Smooth muscle cell (in vitro differentiated cells): ENCODE data around the gene PRSS1. TPM values are rescaled to one million over a fixed set of nuclear protein-coding genes. Genes with fewer than 3 reads are reported as not detected.
"Not testable (repeated sequence)": the region's sequence is repeated elsewhere in the genome, so short reads cannot be mapped to it uniquely, and the experiment has no call there.

Experiments used
- DNase-seq: peaks from one replicate; lab custom pipeline; 2025; ENCODE audit not compliant: unreplicated experiment; lab: John Stamatoyannopoulos, UW
- H2AFZ ChIP-seq: fragments of 200-600 bp; sonication (generic); 2 replicates; pipeline ENCODE4 v1.6.0; 2016; ENCODE audit warnings: antibody characterized with exemption, low read depth, mild to moderate bottlenecking
- H3F3A ChIP-seq: fragments of 200-600 bp; sonication (generic); 2 replicates; pipeline ENCODE4 v1.6.0; 2017; ENCODE audit warnings: antibody characterized with exemption, low read depth
- H3K27ac ChIP-seq: fragments of 200-600 bp; sonication (generic); 2 replicates; pipeline ENCODE4 v1.5.1; 2016; ENCODE audit warnings: low read depth, mild to moderate bottlenecking
- H3K27me3 ChIP-seq: fragments of 200-600 bp; sonication (generic); 2 replicates; pipeline ENCODE4 v1.6.1; 2016; ENCODE audit warnings: low read depth, mild to moderate bottlenecking
- H3K36me3 ChIP-seq: fragments of 200-600 bp; sonication (generic); 2 replicates; pipeline ENCODE4 v1.5.1; 2016; ENCODE audit warnings: low read depth
- H3K4me1 ChIP-seq: fragments of 200-600 bp; sonication (generic); 2 replicates; pipeline ENCODE4 v1.5.1; 2016; ENCODE audit warnings: low read depth
- H3K4me2 ChIP-seq: fragments of 200-600 bp; sonication (generic); 2 replicates; pipeline ENCODE4 v1.6.0; 2016; ENCODE audit warnings: mild to moderate bottlenecking
- H3K4me3 ChIP-seq: fragments of 200-600 bp; sonication (generic); 2 replicates; pipeline ENCODE4 v1.5.1; 2016; ENCODE audit warnings: mild to moderate bottlenecking
- H3K79me2 ChIP-seq: fragments of 200-600 bp; sonication (generic); 2 replicates; pipeline ENCODE4 v1.6.0; 2016; ENCODE audit warnings: low read depth, mild to moderate bottlenecking
- H3K9ac ChIP-seq: fragments of 200-600 bp; sonication (generic); 2 replicates; pipeline ENCODE4 v1.6.0; 2016; ENCODE audit warnings: low read depth
- H3K9me3 ChIP-seq: fragments of 200-600 bp; sonication (generic); replicated peaks from 2 replicates; pipeline ENCODE4 v1.5.1; 2016; ENCODE audit warnings: low read depth
- H4K20me1 ChIP-seq: fragments of 200-600 bp; sonication (generic); 2 replicates; pipeline ENCODE4 v1.6.0; 2016; ENCODE audit warnings: low read depth
- CTCF ChIP-seq: fragments of 200-600 bp; sonication (generic); IDR thresholded peaks from 2 replicates; pipeline ENCODE4 v1.5.1; 2017; ENCODE audit warnings: borderline replicate concordance, mild to moderate bottlenecking, antibody characterized with exemption; ENCODE audit not compliant: insufficient read depth, poor library complexity, severe bottlenecking
- WGBS: methylation state at CpG from one replicate; pipeline ENCODE4 v1.1.7; 2016; ENCODE audit warnings: low lambda C conversion rate; 5-methylcytosine and 5-hydroxymethylcytosine counted together
- polyA plus RNA-seq: library from polyadenylated mRNA; unstranded; fragments of >200 nt; fragmentation: Nextera tagmentation; extraction: Ambion mirVana; gene quantifications from 2 replicates; pipeline ENCODE4 v1.2.1, GENCODE V29; 2016
- total RNA-seq: library from RNA; depleted of rRNA; stranded (reverse); fragments of >200 nt; gene quantifications from 2 replicates; pipeline ENCODE4 v1.2.3, GENCODE V29; 2014

The PRSS1 gene
- total and polyA plus RNA-seq, 2 experiments from 2014 or later = not detected

- no peaks in the 10 kb centered on the region for H3F3A ChIP-seq
- H3K4me1 ChIP-seq = no peaks in the 10 kb centered on the region
- no peaks in the 10 kb centered on the region for H4K20me1 ChIP-seq
- no peak overlapping the region for H3K9ac ChIP-seq
- H3K4me2 ChIP-seq = no peak overlapping the region
- WGBS = 72% methylated on average over 4 of the region's 4 CpGs
- H2AFZ ChIP-seq = no peak overlapping the region
- H3K79me2 ChIP-seq = no peaks in the 10 kb centered on the region
- no peak overlapping the region for H3K4me3 ChIP-seq
- H3K27me3 ChIP-seq = peaks cover 12% of the 10 kb centered on the region
- no peak overlapping the region for H3K27ac ChIP-seq
- TF ChIP-seq CTCF = no peak
- H3K36me3 ChIP-seq = no peaks in the 10 kb centered on the region
- DNase-seq = no peak
- no peaks in the 10 kb centered on the region for H3K9me3 ChIP-seq
Measured at GRCh38 chr7:142773937-142774744, 24.9 kb downstream of the PRSS1 start.

DNA sequence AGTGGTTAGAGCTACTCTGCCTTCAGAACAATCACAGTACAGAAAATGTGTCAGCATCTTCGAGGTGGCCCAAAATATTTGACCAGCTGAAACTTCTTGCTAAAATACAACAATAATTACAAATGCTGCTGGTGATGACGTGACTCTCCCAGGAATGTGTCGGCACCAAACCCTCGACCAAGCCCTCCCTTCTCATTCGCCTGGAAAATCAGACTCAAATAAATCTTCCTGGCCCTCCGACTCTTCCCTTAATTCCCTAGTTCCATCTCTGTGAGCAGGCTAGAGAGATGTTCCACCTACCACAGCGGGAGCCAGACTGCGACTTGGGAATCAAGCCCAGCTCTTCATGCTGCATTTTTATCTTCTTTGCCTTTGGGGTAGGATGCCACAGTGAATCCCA lies 25.6 kb downstream of the PRSS1 start:
- DNase-seq = no peak

DNA sequence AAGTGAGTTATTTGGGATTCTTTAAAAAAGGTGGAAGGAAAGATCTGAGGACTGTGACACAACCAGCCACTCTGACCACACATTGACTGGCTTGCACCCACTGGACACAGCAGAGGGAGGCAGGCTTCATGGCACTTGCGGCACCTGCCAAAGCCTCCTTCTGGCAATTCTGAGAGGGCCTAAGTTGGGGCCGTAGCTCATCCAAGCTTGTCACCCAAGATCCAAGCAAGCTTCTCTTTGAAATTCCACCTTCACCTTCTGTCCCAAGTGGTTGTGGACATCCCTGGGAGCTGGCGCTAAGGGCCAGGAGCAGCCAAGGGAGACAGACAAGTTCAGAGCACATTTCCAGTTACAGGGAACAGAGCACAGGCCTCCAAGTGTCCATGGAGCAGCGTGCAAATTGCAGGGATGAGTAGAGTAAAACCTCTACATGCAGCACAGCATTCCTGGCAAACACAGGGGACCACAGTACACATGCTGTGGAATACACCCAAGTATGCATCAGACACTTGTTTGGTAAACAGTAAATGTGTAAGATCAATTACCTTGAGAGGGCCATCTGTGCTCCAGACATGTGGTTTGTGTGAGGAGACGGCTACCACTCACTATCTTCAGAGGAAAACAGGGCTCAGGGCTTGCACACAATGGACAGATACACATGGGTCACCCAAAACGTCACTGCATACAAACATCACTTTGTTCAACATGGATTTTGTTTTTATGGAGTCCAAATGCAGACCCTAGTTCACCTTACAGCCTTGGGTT lies 26.3 kb downstream of the PRSS1 start:
- 71% methylated on average over 6 of the region's 6 CpGs for WGBS
- H3F3A ChIP-seq, H3K4me1 ChIP-seq, H4K20me1 ChIP-seq, H3K9ac ChIP-seq, H3K9me3 ChIP-seq, H3K27me3 ChIP-seq, H3K36me3 ChIP-seq, H3K27ac ChIP-seq, H3K4me3 ChIP-seq, DNase-seq, H2AFZ ChIP-seq, H3K79me2 ChIP-seq, H3K4me2 ChIP-seq: not testable (repeated sequence)

More for the DNA sequence above, 25.6 kb downstream of the PRSS1 start:
- no peak overlapping the region for H2AFZ ChIP-seq
- H4K20me1 ChIP-seq = no peaks in the 10 kb centered on the region
- no peak overlapping the region for H3K9ac ChIP-seq
- H3F3A ChIP-seq = no peaks in the 10 kb centered on the region
- no peak overlapping the region for H3K27ac ChIP-seq
- H3K36me3 ChIP-seq = no peaks in the 10 kb centered on the region
- H3K4me2 ChIP-seq = no peak overlapping the region
- peaks cover 7% of the 10 kb centered on the region for H3K27me3 ChIP-seq
- no peaks in the 10 kb centered on the region for H3K9me3 ChIP-seq
- no peaks in the 10 kb centered on the region for H3K4me1 ChIP-seq
- no peaks in the 10 kb centered on the region for H3K79me2 ChIP-seq
- H3K4me3 ChIP-seq = no peak overlapping the region
- no peak for TF ChIP-seq CTCF
- 56% methylated on average over 8 of the region's 8 CpGs for WGBS

GRCh38 chr7:142776206-142776844 lies 27.1 kb downstream of the PRSS1 start:
- H3K4me2 ChIP-seq = no peak overlapping the region
- H3K79me2 ChIP-seq = no peaks in the 10 kb centered on the region
- H3K4me1 ChIP-seq = no peaks in the 10 kb centered on the region
- H3K27ac ChIP-seq = no peak overlapping the region
- H4K20me1 ChIP-seq = no peaks in the 10 kb centered on the region
- no peaks in the 10 kb centered on the region for H3F3A ChIP-seq
- peaks cover 10% of the 10 kb centered on the region for H3K27me3 ChIP-seq
- no peaks in the 10 kb centered on the region for H3K9me3 ChIP-seq
- H2AFZ ChIP-seq = no peak overlapping the region
- TF ChIP-seq CTCF = no peak
- H3K36me3 ChIP-seq = no peaks in the 10 kb centered on the region
- WGBS = 55% methylated on average over 9 of the region's 9 CpGs
- DNase-seq = no peak
- H3K4me3 ChIP-seq = no peak overlapping the region
- H3K9ac ChIP-seq = no peak overlapping the region

DNA sequence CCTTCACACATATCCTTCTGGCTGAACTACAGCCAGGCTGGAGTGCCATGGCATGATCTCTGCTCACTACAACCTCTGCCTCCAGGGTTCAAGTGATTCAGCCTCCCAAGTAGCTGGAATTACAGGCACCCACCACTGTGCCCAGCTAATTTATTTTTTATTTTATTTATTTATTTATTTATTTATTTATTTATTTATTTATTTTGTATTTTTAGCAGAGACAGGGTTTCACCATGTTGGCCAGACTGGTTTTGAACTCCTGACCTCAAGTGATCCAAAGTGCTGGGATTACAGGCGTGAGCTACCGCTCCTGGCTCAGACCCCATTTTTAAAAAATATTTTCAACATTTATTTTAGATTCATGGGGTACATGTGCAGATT lies 27.6 kb downstream of the PRSS1 start:
- H3K27ac ChIP-seq, H3F3A ChIP-seq, H3K4me2 ChIP-seq, H3K9me3 ChIP-seq, H2AFZ ChIP-seq, H3K79me2 ChIP-seq, H3K4me1 ChIP-seq, H3K4me3 ChIP-seq, H3K9ac ChIP-seq, DNase-seq, H3K36me3 ChIP-seq, H4K20me1 ChIP-seq, H3K27me3 ChIP-seq: not testable (repeated sequence)
- 98% methylated on average over 2 of the region's 2 CpGs for WGBS
